Tibial nerve (tissue), 4 donors: ENCODE data around the gene SULT1A1.

Experiments used
- EP300 ChIP-seq, 2 donors: sonication (generic); formaldehyde crosslinking; IDR thresholded peaks; one replicate each; pipeline ENCODE4 v1.6.1; 2017; ENCODE audit warnings: antibody characterized with exemption in 2 of 2, mild to moderate bottlenecking in 1 of 2
- POLR2A ChIP-seq, 2 donors: fragments of 450-650 bp; IDR thresholded peaks; one replicate each; pipeline ENCODE4 v1.6.1; 2017; ENCODE audit warnings: antibody characterized with exemption in 2 of 2, mild to moderate bottlenecking in 2 of 2, moderate library complexity in 2 of 2
- TF ChIP-seq, protein P1 (sequence below), 5 experiments: fragments of 200-600 bp in 3 of 5; fragments of 450-650 bp in 2 of 5; sonication (generic) in 3 of 5; IDR thresholded peaks; one replicate each; pipeline ENCODE4 v1.5.1; 2016 to 2019; ENCODE audit warnings: antibody characterized with exemption in 5 of 5, mild to moderate bottlenecking in 3 of 5, moderate library complexity in 2 of 5

DNA sequence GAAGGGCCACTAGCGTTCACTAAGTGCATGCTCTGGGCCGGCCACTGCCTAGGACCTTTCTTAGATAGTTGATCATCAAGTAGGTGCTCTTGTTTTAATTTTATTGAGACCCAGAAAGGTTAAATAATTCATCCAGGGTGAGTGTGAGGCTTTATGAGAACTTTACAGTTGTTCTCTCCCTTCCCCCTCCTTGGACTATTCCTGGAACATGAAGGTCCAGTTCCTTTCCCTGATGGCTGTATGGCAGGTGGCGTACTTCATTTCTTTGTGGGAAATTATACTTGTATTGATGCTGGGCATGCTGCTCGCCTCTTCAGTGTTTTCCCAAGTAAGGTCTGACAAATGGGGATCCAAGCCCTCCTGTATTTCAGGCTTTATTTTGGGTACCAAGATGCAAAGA, 47.6 kb downstream of the SULT1A1 start:
- TF ChIP-seq, protein P1, sequence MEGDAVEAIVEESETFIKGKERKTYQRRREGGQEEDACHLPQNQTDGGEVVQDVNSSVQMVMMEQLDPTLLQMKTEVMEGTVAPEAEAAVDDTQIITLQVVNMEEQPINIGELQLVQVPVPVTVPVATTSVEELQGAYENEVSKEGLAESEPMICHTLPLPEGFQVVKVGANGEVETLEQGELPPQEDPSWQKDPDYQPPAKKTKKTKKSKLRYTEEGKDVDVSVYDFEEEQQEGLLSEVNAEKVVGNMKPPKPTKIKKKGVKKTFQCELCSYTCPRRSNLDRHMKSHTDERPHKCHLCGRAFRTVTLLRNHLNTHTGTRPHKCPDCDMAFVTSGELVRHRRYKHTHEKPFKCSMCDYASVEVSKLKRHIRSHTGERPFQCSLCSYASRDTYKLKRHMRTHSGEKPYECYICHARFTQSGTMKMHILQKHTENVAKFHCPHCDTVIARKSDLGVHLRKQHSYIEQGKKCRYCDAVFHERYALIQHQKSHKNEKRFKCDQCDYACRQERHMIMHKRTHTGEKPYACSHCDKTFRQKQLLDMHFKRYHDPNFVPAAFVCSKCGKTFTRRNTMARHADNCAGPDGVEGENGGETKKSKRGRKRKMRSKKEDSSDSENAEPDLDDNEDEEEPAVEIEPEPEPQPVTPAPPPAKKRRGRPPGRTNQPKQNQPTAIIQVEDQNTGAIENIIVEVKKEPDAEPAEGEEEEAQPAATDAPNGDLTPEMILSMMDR (IDR thresholded peaks at IDR 0.05) = no peak
- TF ChIP-seq POLR2A (IDR thresholded peaks at IDR 0.05) (no peak), EP300 (IDR thresholded peaks at IDR 0.05) (no peak)
